Gastrocnemius medialis (tissue), 4 donors: ENCODE results near the gene SF1. TPM values are rescaled to one million over a fixed set of nuclear protein-coding genes. Genes with fewer than 3 reads are reported as not detected.
A peak's percentile ranks its signal among the peaks of the same experiment; 100 is the strongest.

Experiments used
- ATAC-seq, 2 donors: fragments of 150-250 bp; one replicate each; pipeline ENCODE4 v1.9.1; 2016
- DNase-seq, 2 donors: peaks; one replicate each; pipeline ENCODE4 v3.0.0-alpha.2; 2019
- H3K27ac ChIP-seq, 4 donors: fragments of 200-600 bp; sonication (generic); 1 replicate in 1 of 4; 2 replicates in 3 of 4; pipeline ENCODE4 v1.5.1; 2016 to 2018; ENCODE audit warnings: mild to moderate bottlenecking in 2 of 4, moderate library complexity in 1 of 4
- H3K27me3 ChIP-seq, 3 donors: fragments of 200-600 bp; sonication (generic) in 2 of 3; 1 replicate in 1 of 3; 2 replicates in 2 of 3; pipeline versions ENCODE4 v1.5.1 to v1.6.0; 2016 to 2019; ENCODE audit warnings: mild to moderate bottlenecking in 1 of 3, moderate library complexity in 1 of 3
- H3K36me3 ChIP-seq, 2 donors: fragments of 200-600 bp; sonication (generic) in 1 of 2; one replicate each; pipeline ENCODE4 v1.5.1; 2017 to 2018
- H3K4me1 ChIP-seq, 2 donors: fragments of 200-600 bp; sonication (generic) in 1 of 2; one replicate each; pipeline ENCODE4 v1.5.1; 2016 to 2017; ENCODE audit warnings: mild to moderate bottlenecking in 2 of 2
- H3K4me3 ChIP-seq, 4 donors: fragments of 200-600 bp; sonication (generic) in 3 of 4; 1 replicate in 1 of 4; 2 replicates in 3 of 4; pipeline ENCODE4 v1.5.1; 2016 to 2019; ENCODE audit warnings: mild to moderate bottlenecking in 2 of 4
- H3K9me3 ChIP-seq, 3 donors: fragments of 200-600 bp; sonication (generic) in 2 of 3; 1 replicate in 1 of 3; 2 replicates in 2 of 3; pipeline ENCODE4 v1.5.1; 2016 to 2019
- POLR2A ChIP-seq, 2 donors: fragments of 450-650 bp; IDR thresholded peaks; one replicate each; pipeline ENCODE4 v1.6.1; 2017; ENCODE audit warnings: antibody characterized with exemption in 2 of 2, mild to moderate bottlenecking in 2 of 2, moderate library complexity in 2 of 2
- in situ Hi-C, 4 donors: fragments of 200-750 bp; cut with MboI; loops; one replicate each; pipeline versions ENCODE4 v1.15.0 to v1.8.0; 2017; ENCODE audit warnings: low sequenced_read_pairs in 4 of 4
- intact Hi-C: fragments of 100-400 bp; cut with DNase I; formaldehyde crosslinking; loops from one replicate; pipeline ENCODE4 v1.15.1; 2023; ENCODE audit warnings: low total_unique reads
- total RNA-seq, 4 donors: library from RNA; depleted of rRNA; stranded (reverse); fragments of >200 nt; gene quantifications; one replicate each; pipeline versions ENCODE4 v1.1.0 to v1.2.3, GENCODE V29; 2016
- TF ChIP-seq, protein P1 (sequence below), 5 experiments: fragments of 450-650 bp in 3 of 5; fragments of 200-600 bp in 2 of 5; sonication (generic) in 2 of 5; IDR thresholded peaks in 4 of 5; conservative IDR thresholded peaks in 1 of 5; 1 replicate in 4 of 5; 2 replicates in 1 of 5; pipeline ENCODE4 v1.5.1; 2016 to 2019; ENCODE audit warnings: antibody characterized with exemption in 5 of 5, mild to moderate bottlenecking in 3 of 5, moderate library complexity in 3 of 5

The SF1 gene
- total RNA-seq, 4 donors from 2014 or later = 171 to 249 (median 193) TPM

DNA sequence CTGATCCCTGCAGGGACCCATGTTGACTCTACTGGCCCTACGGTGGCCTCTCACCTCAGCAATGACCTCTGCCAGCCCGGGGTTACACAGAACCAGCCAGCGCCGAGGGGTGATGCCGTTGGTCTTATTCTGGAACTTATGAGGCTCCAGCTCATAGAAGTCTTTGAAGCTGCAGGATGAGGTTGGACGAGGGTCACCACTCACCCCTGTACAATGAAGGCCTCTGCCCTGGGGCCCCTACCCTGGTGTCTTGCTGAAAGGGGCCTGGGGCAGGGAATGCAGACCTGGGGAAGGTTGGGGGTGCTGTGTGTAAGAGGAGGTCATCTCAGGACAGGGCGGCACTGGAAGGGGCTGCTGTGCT, 25.3 kb downstream of the SF1 start:
- Histone ChIP-seq H3K4me1 (peaks cover 40 to 53% of the 10 kb centered on the region in 2 donors), H3K36me3 (peaks cover 0 to 57% of the 10 kb centered on the region in 2 donors), H3K9me3 (no peaks in the 10 kb centered on the region), H3K27ac (peak overlapping the region in 3 of 4 donors; percentile 40 to 99 (median 91)), H3K27me3 (no peaks in the 10 kb centered on the region), H3K4me3 (no peak overlapping the region)
- DNase-seq (no peak), ATAC-seq (no peak)
- TF ChIP-seq, protein P1, sequence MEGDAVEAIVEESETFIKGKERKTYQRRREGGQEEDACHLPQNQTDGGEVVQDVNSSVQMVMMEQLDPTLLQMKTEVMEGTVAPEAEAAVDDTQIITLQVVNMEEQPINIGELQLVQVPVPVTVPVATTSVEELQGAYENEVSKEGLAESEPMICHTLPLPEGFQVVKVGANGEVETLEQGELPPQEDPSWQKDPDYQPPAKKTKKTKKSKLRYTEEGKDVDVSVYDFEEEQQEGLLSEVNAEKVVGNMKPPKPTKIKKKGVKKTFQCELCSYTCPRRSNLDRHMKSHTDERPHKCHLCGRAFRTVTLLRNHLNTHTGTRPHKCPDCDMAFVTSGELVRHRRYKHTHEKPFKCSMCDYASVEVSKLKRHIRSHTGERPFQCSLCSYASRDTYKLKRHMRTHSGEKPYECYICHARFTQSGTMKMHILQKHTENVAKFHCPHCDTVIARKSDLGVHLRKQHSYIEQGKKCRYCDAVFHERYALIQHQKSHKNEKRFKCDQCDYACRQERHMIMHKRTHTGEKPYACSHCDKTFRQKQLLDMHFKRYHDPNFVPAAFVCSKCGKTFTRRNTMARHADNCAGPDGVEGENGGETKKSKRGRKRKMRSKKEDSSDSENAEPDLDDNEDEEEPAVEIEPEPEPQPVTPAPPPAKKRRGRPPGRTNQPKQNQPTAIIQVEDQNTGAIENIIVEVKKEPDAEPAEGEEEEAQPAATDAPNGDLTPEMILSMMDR (IDR thresholded peaks at IDR 0.05 in 4 of 5, conservative IDR thresholded peaks at IDR 0.05 in 1 of 5) = no peak
- no peak for TF ChIP-seq POLR2A (IDR thresholded peaks at IDR 0.05)
- intact Hi-C loops = no loop called here
- in situ Hi-C loops = no loop called here

DNA sequence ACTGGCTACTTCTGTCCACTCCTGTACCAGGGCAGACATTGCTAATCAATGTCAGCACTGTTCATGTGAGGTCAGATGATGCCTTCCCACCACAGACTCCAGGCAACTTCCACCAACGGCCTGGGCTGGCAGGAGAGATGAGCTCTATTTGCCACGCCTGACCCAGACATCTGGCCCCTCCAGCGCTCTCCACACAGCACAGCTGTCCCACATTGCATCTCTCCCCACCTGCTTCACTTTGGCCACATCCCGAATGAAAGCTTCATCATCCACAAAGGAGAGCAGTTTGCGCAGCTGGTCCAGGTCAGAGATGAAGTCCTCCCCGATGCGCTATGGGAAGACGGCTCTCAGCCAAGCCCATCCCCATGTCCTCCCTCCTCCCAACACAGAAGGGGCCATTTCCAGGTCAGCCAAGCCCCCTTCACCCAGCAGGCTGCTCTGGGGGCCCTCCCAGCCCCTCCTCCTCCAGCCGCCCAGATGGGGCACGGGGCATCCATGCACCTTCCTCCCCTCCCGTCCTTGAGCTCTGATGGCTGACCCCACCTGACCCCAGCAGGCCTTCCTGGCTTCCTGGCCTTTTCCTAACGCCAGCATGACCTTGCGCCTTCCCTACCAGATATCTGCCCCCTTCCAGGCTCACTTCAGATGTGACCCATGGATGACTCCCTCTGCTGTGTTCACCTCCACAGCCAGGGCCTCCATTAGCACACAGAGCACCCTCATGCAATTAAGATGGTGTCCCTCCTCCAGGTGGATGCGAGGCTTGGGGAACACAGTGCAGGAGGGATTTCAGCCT, 26.0 kb downstream of the SF1 start:
- H3K36me3 ChIP-seq = peaks cover 0 to 57% of the 10 kb centered on the region in 2 donors
- no peak overlapping the region for H3K4me3 ChIP-seq
- H3K4me1 ChIP-seq = peaks cover 39 to 47% of the 10 kb centered on the region in 2 donors
- ATAC-seq (peak in 1 of 2 donors; percentile 13), DNase-seq (peak in 1 of 2 donors; percentile 40)
- in situ Hi-C loops (no loop called here), intact Hi-C loops (no loop called here)
- H3K9me3 ChIP-seq = no peaks in the 10 kb centered on the region
- TF ChIP-seq, protein P1 (IDR thresholded peaks at IDR 0.05 in 4 of 5, conservative IDR thresholded peaks at IDR 0.05 in 1 of 5) = no peak
- TF ChIP-seq POLR2A (IDR thresholded peaks at IDR 0.05) = no peak
- H3K27ac ChIP-seq = peak overlapping the region in 3 of 4 donors; percentile 23 to 99 (median 40)
- H3K27me3 ChIP-seq = no peaks in the 10 kb centered on the region

DNA sequence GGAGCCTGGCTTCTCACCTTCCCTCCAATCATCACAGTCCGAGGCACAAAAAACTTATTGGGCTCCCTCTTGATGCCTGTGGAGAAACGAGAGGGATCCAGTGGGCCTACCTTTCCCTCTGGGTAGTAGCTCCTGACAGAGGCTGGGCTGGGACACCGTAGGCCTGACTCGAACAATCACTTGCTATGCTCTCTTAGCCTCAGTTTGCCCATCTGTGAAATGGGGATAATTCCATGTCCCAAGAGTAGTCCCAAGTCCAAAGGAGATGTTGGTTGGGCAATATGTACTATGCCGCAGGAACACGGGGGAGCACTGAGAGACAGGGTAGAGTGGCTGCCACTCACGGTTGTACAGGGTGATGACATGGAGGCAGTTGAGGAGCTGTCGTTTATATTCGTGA, 26.8 kb downstream of the SF1 start:
- H3K36me3 ChIP-seq = peaks cover 0 to 57% of the 10 kb centered on the region in 2 donors
- DNase-seq = no peak
- no peak for TF ChIP-seq POLR2A (IDR thresholded peaks at IDR 0.05)
- TF ChIP-seq, protein P1 (IDR thresholded peaks at IDR 0.05 in 4 of 5, conservative IDR thresholded peaks at IDR 0.05 in 1 of 5) = no peak
- no peak for ATAC-seq
- no peak overlapping the region for H3K4me3 ChIP-seq
- H3K27me3 ChIP-seq = no peaks in the 10 kb centered on the region
- in situ Hi-C loops (no loop called here), intact Hi-C loops (no loop called here)
- H3K27ac ChIP-seq = peak overlapping the region in 3 of 4 donors; percentile 23 to 99 (median 33)
- H3K9me3 ChIP-seq = no peaks in the 10 kb centered on the region
- H3K4me1 ChIP-seq = peaks cover 31 to 44% of the 10 kb centered on the region in 2 donors

DNA sequence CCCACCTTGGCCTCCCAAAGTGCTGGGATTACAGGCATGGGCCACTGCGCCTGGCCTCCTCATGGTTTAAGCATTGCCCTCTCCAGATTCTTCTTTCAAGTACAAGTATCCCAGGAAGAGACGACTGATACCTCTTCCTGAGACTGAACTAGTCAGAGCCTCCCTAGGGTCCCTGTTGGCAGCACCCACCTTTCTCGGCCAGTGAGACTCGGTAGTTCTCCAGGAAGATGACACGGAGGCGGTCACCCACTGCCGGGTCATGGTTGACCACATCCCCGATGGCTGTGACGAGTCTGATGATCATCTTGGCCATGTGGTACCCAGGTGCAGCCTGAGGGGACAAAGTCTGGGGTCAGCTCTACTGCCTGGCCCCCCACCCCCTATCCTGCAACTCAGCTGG, 27.2 kb downstream of the SF1 start:
- H3K9me3 ChIP-seq = no peaks in the 10 kb centered on the region
- no peak for TF ChIP-seq POLR2A (IDR thresholded peaks at IDR 0.05)
- TF ChIP-seq, protein P1 (IDR thresholded peaks at IDR 0.05 in 4 of 5, conservative IDR thresholded peaks at IDR 0.05 in 1 of 5) = no peak
- intact Hi-C loops (no loop called here), in situ Hi-C loops (no loop called here)
- H3K4me1 ChIP-seq = peaks cover 26 to 44% of the 10 kb centered on the region in 2 donors
- H3K27ac ChIP-seq = peak overlapping the region in 3 of 4 donors; percentile 11 to 99 (median 23)
- H3K36me3 ChIP-seq = peaks cover 0 to 57% of the 10 kb centered on the region in 2 donors
- ATAC-seq = no peak
- no peaks in the 10 kb centered on the region for H3K27me3 ChIP-seq
- no peak overlapping the region for H3K4me3 ChIP-seq
- no peak for DNase-seq
